Measurements from ENCODE around the gene MCM5.

DNA sequence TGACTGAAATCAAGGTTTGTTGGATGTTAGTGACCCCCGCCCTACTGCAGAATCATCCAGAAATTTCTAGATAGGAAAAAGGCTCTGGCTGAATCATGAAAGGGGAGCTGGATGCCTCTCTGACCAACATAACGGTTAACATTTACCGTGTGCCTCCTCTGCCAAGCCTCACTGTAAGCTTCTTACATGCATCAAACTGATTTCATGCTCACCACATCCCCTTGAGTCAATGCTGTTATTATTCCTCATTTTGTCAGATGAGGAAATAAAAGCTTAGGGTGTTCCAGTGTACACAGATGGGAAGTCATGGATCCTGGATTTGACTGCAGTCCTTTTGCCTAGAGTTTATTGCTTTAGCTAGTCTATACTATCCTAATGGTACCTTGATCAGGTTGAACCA, 24.9 kb upstream of the MCM5 start:
- TF ChIP-seq EZH2phosphoT487 (IDR thresholded peaks at IDR 0.05; ENCODE audit: low read length) = no peak
- TF ChIP-seq, protein P1, sequence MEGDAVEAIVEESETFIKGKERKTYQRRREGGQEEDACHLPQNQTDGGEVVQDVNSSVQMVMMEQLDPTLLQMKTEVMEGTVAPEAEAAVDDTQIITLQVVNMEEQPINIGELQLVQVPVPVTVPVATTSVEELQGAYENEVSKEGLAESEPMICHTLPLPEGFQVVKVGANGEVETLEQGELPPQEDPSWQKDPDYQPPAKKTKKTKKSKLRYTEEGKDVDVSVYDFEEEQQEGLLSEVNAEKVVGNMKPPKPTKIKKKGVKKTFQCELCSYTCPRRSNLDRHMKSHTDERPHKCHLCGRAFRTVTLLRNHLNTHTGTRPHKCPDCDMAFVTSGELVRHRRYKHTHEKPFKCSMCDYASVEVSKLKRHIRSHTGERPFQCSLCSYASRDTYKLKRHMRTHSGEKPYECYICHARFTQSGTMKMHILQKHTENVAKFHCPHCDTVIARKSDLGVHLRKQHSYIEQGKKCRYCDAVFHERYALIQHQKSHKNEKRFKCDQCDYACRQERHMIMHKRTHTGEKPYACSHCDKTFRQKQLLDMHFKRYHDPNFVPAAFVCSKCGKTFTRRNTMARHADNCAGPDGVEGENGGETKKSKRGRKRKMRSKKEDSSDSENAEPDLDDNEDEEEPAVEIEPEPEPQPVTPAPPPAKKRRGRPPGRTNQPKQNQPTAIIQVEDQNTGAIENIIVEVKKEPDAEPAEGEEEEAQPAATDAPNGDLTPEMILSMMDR (IDR thresholded peaks at IDR 0.05; ENCODE audit: low read length) = no peak
- TF ChIP-seq EZH2 (optimal IDR thresholded peaks at IDR 0.05; ENCODE audit: low read depth, low read length) = no peak
